Astrocyte of the spinal cord (primary cell): ENCODE measurements around the gene MAP3K3.

ENCODE experiments used
- DNase-seq: peaks from one replicate; pipeline ENCODE4 v3.0.0; 2011; ENCODE audit warnings: low read depth, low spot score
- H3K4me3 ChIP-seq: 2 replicates; pipeline ENCODE4 v1.5.1; 2011; ENCODE audit warnings: low read depth, mild to moderate bottlenecking, low read length, moderate library complexity
- in situ Hi-C: cut with HindIII; loops from 2 replicates; pipeline ENCODE4 v1.10.0; 2017; ENCODE audit warnings: low sequenced_read_pairs
- TF ChIP-seq, protein P1 (sequence below): IDR thresholded peaks from 2 replicates; pipeline ENCODE4 v1.5.1; 2012; ENCODE audit warnings: low read depth, mild to moderate bottlenecking, low read length, inconsistent platforms

Gene MAP3K3

GRCh38 chr17:63639125-63639524, 16.9 kb downstream of the MAP3K3 start:
- TF ChIP-seq, protein P1, sequence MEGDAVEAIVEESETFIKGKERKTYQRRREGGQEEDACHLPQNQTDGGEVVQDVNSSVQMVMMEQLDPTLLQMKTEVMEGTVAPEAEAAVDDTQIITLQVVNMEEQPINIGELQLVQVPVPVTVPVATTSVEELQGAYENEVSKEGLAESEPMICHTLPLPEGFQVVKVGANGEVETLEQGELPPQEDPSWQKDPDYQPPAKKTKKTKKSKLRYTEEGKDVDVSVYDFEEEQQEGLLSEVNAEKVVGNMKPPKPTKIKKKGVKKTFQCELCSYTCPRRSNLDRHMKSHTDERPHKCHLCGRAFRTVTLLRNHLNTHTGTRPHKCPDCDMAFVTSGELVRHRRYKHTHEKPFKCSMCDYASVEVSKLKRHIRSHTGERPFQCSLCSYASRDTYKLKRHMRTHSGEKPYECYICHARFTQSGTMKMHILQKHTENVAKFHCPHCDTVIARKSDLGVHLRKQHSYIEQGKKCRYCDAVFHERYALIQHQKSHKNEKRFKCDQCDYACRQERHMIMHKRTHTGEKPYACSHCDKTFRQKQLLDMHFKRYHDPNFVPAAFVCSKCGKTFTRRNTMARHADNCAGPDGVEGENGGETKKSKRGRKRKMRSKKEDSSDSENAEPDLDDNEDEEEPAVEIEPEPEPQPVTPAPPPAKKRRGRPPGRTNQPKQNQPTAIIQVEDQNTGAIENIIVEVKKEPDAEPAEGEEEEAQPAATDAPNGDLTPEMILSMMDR: no peak
- no peak overlapping the region for H3K4me3 ChIP-seq
- no peak for DNase-seq
- in situ Hi-C loops: no loop called here

DNA sequence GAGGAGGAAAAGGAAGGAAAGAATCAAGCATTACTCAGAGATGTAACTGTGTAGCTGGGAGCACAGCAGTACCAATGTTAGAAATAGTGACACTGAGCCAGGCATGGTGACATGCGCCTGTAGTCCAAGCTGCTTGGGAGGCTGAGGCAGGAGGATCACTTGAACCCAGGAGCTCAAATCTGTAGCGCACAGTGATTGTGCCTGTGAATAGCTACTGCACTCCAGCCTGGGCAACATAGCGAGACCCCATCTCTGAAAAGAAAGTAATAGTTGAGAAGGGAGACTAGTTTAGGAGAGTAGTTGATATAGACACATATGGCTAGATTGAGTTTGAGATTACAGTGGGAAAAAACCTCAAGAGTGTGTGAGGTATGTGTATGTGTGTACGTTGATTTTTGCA, 17.8 kb downstream of the MAP3K3 start:
- TF ChIP-seq, protein P1: no peak
- in situ Hi-C loops: no loop called here
- no peak overlapping the region for H3K4me3 ChIP-seq
- no peak for DNase-seq

DNA sequence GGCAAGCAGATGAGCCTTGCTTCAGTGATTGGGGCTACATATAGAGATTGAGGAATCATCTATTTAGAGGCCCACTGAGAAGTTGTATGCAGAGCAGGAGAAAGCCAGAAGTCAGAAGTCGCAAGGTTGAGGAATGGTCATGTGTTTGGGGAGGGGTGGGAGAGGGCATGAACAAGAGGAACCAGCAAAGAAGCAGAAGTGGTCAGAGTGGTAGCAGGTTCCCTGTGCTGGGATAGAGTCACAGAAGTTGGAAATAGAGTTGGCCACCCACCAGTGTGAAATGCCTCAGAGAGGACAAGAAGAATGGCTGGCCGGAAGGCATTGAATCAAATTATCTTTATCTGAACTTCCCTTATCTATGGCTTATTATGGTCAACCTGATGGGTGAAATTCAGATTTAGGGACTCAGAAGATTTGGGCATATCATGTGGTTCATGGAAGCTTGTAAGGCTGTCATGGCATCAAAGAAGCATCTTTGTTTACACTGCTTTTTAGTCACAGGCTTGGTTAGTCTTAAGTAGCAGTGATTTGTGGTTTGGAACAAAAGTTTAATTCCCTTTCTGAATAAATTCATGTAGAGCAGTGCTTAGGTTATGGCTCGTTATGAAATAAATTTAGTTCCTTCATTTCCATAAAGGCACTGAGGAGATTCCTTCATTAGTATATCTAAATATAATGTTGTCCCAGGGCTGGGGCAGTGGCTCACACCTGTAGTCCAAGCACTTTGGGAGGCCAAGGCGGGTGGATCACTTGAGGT, 19.7 kb downstream of the MAP3K3 start:
- H3K4me3 ChIP-seq: no peak overlapping the region
- TF ChIP-seq, protein P1: no peak
- DNase-seq: no peak
- in situ Hi-C loops: no loop called here

GRCh38 chr17:63644846-63645245, 22.6 kb downstream of the MAP3K3 start:
- DNase-seq: no peak
- in situ Hi-C loops: no loop called here
- H3K4me3 ChIP-seq: no peak overlapping the region
- TF ChIP-seq, protein P1: no peak

GRCh38 chr17:63645775-63646487, 23.7 kb downstream of the MAP3K3 start:
- in situ Hi-C loops: no loop called here
- no peak overlapping the region for H3K4me3 ChIP-seq
- TF ChIP-seq, protein P1: no peak
- DNase-seq: no peak

GRCh38 chr17:63646488-63646806, 24.2 kb downstream of the MAP3K3 start:
- in situ Hi-C loops: no loop called here
- no peak for DNase-seq
- TF ChIP-seq, protein P1: no peak
- H3K4me3 ChIP-seq: no peak overlapping the region
